ENCODE results near the gene CALML5. TPM values are rescaled to one million over a fixed set of nuclear protein-coding genes. Genes with fewer than 3 reads are reported as not detected.

CALML5 gene
- total RNA-seq, 2 experiments from 2014 or later = not detected

GRCh38 chr10:5449823-5450222 lies 49.5 kb downstream of the CALML5 start:
- TF ChIP-seq CTCF (IDR thresholded peaks at IDR 0.05) = no peak
- DNase-seq (no peak), ATAC-seq (no peak)
- peaks cover 35% of the 10 kb centered on the region for H3K4me1 Mint-ChIP-seq (ENCODE audit: low read depth)
- POLR2A ChIA-PET = no interaction called here
- no peaks in the 10 kb centered on the region for H3K9me3 Mint-ChIP-seq
- H3K27ac Mint-ChIP-seq = no peak overlapping the region
- peaks cover 24% of the 10 kb centered on the region for H3K36me3 Mint-ChIP-seq (ENCODE audit: low read depth)
- no peak overlapping the region for H3K4me3 Mint-ChIP-seq
- H3K27me3 Mint-ChIP-seq = peaks cover 4% of the 10 kb centered on the region
- CTCF ChIA-PET = no interaction called here
- intact Hi-C loops (cut with micrococcal nuclease) = loop anchor here (5.0 kb wide), 1 partner anchor 102 kb away; no protein-coding TSS in a partner anchor

GRCh38 chr10:5449227-5449626 lies 50.1 kb downstream of the CALML5 start:
- ATAC-seq (no peak), DNase-seq (no peak)
- ChIA-PET POLR2A (no interaction called here), CTCF (interaction anchor here (18.5 kb wide), 1 partner anchor 172 kb away, joined by 246 read pairs; no protein-coding TSS in a partner anchor)
- peaks cover 22% of the 10 kb centered on the region for H3K36me3 Mint-ChIP-seq (ENCODE audit: low read depth)
- H3K27me3 Mint-ChIP-seq = peaks cover 5% of the 10 kb centered on the region
- peaks cover 35% of the 10 kb centered on the region for H3K4me1 Mint-ChIP-seq (ENCODE audit: low read depth)
- no peaks in the 10 kb centered on the region for H3K9me3 Mint-ChIP-seq
- TF ChIP-seq CTCF (IDR thresholded peaks at IDR 0.05) = no peak
- H3K4me3 Mint-ChIP-seq = no peak overlapping the region
- H3K27ac Mint-ChIP-seq = no peak overlapping the region
- intact Hi-C loops (cut with micrococcal nuclease) = loop anchor here (5.0 kb wide), 1 partner anchor 103 kb away; no protein-coding TSS in a partner anchor

Other genes starting within 250 kb of the CALML5 start
- not detected for gene UCN3, start 134.6 kb downstream of the CALML5 start, total RNA-seq
- not detected for gene TUBAL3, start 94.7 kb downstream of the CALML5 start, total RNA-seq
- gene NET1, start 87.0 kb downstream of the CALML5 start, total RNA-seq = 10 to 100 TPM; 20.5 to 21.6 TPM
- gene CALML3, start 25.4 kb upstream of the CALML5 start, total RNA-seq = not detected
- 1 to 10 TPM; 8.9 to 9.2 TPM for gene ASB13, start 167.0 kb upstream of the CALML5 start, total RNA-seq
- gene TASOR2, start 185.3 kb upstream of the CALML5 start, total RNA-seq = 10 to 100 TPM; 61.4 to 69.9 TPM

All from activated CD8-positive, alpha-beta T cell treated with anti-CD3 and anti-CD28 coated beads for 36 hours (primary cell).